Measurements from ENCODE around the gene DNAJB8.

The DNAJB8 gene

GRCh38 chr3:128482666-128483656 lies 16.3 kb upstream of the DNAJB8 start:
- DNase-seq, result peak; percentile 10 to 89

- no peak for DNase-seq
These were observed 15.5 kb upstream of the DNAJB8 start for GRCh38 chr3:128482175-128482574.

GRCh38 chr3:128481438-128481942 lies 14.8 kb upstream of the DNAJB8 start:
- DNase-seq, result no peak

DNA sequence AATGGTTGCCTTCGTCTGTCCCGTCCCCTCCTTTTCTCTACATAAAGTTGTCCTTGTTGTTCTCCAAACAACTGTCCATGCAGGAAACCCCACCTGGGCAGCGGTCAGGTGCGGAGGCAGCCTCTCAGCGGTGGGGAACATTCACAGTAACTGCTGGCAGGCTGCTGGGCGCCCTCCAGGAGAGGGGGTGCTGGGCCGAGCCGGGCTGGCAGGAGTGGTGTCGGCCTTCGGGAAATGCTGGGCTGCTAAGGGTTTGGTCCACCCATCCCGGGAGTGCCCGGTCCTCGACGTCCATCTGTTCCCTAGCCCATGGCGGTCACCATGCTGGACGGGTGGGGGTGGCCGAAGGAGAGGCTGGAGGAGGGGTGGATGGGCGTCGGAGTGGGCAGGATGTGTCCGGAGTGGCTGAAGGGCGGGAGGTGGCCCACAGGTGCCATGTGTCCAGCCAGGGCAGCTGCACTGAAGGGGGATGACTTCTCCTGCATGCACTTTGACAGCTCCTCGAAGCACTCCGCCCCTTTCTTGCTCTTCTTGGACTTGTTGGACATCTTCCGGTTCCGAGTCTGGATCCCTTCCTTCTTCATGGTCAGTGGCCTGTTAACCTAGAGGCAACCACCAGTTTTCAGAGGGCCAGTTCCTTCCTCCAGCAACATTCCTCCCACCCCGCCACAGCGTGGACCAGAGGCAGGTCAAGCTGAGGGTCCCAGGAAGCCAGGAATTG lies 14.2 kb upstream of the DNAJB8 start:
- DNase-seq, result no peak

GRCh38 chr3:128480278-128480677 lies 13.6 kb upstream of the DNAJB8 start:
- DNase-seq, result no peak

- DNase-seq, result no peak
These were observed 12.9 kb upstream of the DNAJB8 start for GRCh38 chr3:128479558-128480086.

DNA sequence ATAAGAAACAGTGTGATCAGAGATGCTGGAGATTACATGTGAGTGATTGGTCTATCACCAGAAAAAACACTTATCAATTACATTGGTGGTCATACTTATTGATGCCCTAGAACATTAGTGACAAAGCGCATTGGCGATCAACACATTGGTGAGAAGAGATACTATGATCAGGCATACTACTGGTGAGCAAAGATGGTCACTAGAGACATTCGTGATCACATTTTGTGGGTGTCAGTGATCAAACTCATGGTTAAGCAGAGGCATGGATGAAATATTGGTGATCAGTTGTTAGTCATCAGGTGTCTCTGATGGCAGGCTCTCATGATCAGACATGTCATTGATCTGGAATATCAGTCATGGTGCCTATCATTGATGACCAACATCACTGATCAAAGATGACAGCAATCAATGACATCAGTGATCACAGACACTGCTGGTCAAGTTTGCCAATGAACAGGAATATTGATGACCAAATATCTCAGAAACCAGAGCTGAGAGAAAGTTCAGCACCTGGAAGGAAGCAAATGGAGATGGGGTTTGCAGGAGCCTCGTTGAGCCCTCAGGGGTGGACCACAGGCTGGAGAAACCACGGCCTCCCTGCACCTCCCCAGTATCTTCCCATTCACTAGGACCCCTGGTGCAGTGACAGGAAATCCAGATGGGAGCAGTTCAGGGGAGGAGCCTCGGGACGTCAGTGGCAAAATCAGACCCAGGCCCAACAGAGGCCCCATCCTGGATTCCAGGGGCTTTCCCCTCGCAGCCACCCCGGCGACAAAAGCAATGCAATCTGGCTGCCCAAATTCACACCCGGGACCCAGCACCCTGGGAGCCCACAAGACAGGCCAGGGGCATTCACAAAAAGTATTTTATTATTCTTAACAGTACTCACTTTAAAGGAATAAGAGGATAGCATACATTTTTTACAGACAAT lies 12.2 kb upstream of the DNAJB8 start:
- no peak for DNase-seq

GRCh38 chr3:128476659-128477058 lies 10.0 kb upstream of the DNAJB8 start:
- no peak for DNase-seq

GRCh38 chr3:128475355-128475754 lies 8.7 kb upstream of the DNAJB8 start:
- DNase-seq, result no peak

GRCh38 chr3:128473737-128474136 lies 7.0 kb upstream of the DNAJB8 start:
- DNase-seq, result no peak

- no peak for DNase-seq
These were observed 6.5 kb upstream of the DNAJB8 start for GRCh38 chr3:128473180-128473519.

- DNase-seq, result no peak
These were observed 5.9 kb upstream of the DNAJB8 start for GRCh38 chr3:128472449-128473179.

DNA sequence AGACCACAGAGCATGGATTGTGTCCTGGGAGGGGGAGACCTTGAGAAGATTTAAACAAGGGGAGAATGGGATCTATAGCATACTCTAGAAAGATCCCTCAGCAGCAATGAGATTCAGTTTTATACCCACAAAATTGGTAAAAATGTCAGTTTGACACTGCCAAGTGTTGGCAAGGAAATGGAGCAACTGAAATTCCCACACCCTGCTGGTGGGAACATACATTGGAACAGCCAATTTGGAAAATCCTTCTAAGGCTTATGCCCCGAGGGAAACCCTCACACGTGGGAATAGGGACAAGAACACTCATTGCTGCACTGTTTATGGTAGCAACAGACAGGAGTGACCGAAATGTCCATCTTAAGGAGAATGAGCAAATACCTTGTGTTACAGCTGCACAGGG lies 5.0 kb upstream of the DNAJB8 start:
- DNase-seq, result no peak

DNA sequence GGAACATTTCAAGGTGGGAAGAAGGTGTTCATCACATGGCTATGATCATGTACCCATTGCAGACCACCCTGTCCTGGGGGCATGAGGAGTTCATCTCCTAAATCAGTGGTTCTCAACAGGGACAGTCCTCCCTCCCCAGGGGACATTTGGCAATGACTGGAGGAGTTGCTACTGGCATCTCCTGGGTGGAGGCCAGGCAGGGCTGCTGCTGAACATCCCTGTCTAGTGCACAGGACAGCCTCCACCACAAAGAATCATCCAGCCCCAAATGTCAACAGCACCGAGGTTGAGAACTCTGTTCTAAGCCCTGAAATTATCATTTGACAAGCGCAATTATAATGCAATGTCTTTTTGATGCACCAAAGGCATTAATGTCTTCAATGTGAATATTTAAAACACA lies 4.4 kb upstream of the DNAJB8 start:
- no peak for DNase-seq

DNA sequence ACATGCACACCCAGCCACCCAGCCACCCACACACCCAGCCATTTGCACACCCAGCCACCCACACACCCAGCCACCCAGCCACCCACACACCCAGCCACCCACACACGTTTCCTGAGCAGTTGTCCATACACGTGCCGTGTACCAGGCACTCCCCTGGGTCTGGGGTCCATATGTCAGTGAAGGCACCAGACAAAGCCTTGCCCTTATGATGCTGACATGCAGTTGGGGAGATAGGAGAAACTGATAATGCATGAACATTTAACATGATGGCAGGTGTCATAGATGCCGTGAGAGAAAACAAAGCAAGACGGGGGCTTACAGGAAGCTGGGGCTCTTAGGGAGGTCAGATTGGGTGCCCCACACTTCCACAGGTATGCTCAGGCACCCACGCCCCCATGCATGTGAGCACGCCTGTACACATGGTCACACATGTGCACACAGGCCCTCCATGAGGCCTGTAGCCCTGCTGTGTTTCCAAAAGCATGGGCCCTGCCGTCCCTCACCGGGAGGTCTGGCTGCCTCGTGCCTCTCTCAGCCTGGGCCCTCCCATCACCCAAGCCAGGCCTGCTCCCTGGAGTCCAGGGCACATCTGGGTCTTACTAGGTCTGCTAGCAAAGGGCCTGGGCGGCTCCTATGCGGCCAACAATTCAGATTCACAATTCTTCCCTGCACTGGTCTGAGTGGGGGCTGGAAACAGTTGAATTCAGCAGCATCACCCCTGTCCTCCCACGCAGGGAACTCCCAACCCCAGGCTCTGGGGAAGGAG lies 3.6 kb upstream of the DNAJB8 start:
- no peak for DNase-seq

DNA sequence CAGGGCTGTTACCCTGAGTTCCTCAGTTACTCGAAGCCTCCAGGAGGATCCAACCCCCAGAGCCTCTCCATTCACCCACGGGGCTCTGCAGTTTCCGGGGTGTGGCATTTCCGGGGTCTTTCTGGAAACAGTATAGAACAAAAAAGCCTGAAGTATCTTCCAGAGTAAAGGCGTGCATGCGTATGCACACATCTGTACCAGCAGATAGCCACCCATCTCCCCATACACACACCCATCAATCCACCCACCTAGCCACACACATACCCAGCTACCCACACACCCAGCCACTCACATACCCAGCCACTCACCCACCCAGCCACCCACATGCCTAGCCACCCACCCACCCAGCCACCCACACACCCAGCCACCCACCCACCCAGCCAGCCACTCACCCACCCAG lies 2.9 kb upstream of the DNAJB8 start:
- no peak for DNase-seq

GRCh38 chr3:128468791-128469527 lies 2.3 kb upstream of the DNAJB8 start:
- peak in 1 of 2 donors; percentile 22 for DNase-seq

GRCh38 chr3:128468285-128468790 lies 1.6 kb upstream of the DNAJB8 start:
- no peak for DNase-seq

GRCh38 chr3:128464702-128465101 lies 2.0 kb downstream of the DNAJB8 start:
- DNase-seq, result no peak

- DNase-seq, result no peak
These were observed 2.5 kb downstream of the DNAJB8 start for GRCh38 chr3:128464188-128464587.
